Amniotic stem cell (primary cell): Measurements from ENCODE around the gene ZC3H6.

ENCODE experiments used
- DNase-seq: peaks from one replicate; lab custom pipeline; 2025; lab: John Stamatoyannopoulos, UW

ZC3H6 gene, protein sequence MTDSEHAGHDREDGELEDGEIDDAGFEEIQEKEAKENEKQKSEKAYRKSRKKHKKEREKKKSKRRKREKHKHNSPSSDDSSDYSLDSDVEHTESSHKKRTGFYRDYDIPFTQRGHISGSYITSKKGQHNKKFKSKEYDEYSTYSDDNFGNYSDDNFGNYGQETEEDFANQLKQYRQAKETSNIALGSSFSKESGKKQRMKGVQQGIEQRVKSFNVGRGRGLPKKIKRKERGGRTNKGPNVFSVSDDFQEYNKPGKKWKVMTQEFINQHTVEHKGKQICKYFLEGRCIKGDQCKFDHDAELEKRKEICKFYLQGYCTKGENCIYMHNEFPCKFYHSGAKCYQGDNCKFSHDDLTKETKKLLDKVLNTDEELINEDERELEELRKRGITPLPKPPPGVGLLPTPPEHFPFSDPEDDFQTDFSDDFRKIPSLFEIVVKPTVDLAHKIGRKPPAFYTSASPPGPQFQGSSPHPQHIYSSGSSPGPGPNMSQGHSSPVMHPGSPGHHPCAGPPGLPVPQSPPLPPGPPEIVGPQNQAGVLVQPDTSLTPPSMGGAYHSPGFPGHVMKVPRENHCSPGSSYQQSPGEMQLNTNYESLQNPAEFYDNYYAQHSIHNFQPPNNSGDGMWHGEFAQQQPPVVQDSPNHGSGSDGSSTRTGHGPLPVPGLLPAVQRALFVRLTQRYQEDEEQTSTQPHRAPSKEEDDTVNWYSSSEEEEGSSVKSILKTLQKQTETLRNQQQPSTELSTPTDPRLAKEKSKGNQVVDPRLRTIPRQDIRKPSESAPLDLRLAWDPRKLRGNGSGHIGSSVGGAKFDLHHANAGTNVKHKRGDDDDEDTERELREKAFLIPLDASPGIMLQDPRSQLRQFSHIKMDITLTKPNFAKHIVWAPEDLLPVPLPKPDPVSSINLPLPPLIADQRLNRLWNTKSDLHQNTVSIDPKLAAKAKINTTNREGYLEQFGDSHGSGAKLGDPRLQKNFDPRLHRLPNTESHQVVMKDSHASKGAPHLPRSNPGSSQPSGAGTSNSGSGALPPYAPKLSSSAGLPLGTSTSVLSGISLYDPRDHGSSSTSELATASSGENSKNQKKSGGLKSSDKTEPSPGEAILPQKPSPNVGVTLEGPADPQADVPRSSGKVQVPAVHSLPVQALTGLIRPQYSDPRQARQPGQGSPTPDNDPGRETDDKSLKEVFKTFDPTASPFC

DNA sequence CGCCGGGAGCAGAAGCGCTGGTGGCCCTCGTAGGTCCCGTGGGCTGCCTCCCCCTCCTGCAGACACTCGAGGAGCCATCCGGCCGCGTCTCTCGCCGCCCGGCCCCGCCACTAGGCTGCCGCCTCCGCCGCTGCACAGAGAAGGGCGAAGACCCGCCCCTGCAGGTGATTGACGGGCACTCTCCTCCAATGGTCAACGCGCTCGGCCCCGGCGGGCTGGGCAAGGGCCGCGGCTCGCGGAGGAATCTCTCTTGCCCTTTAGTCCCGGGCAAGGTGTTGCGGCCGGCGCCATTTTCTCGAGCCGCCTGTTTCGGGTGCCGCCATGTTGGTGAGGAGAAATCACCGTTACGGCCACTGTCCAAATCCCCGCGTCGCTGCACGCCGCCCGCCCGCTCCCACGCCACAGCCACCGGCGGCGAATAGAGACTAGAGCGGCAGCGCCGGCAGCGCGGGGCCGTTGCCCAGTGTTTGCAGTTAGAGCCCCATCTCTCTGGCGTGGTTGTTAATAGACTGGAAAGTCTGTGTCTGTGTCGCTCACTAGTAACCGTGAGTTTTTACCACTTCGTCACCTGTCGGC lies at the start of gene ZC3H6:
ZC3H6 (plus strand) TSS at position 287 of the 576 bp plus-strand sequence. CDS start 398 bp downstream, outside the sequence.
- peak; percentile 91 for DNase-seq

DNA sequence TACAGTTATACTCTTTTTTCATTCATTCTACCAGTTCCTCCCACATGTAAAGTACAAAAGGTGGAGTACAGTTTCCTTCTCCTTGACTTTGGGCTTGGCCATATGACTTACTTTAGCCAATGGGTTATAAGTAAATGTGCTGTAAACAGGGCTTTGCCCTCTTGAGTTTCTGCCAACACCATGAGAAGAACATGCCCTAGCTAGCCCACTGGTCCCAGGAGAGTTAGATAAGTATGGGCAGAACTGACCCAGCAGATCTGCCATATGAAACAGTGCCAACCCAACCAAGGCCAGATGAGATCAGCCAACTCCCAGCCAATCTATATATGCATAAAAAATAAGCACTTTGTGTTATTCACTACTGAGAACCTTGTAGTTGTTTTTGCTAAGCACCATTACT lies 46.0 kb upstream of the ZC3H6 start:
- no peak for DNase-seq

DNA sequence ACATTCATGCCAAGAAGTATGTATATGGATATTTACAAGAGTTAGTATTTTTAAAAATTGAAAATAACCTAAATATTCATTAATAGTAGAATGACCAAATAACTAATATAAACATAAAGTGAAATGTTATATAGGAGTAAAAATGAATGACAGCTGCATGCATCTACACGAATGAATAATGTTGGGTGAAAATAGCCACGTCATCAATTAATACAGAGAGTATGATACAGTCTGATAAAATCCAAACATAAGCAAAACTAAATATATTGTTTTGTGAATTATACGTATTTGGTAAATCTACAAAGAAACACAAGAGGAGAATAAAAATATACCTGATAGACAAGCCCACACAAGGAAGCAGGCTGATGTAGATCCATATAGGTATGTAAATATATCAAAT lies 45.0 kb upstream of the ZC3H6 start:
- no peak for DNase-seq

DNA sequence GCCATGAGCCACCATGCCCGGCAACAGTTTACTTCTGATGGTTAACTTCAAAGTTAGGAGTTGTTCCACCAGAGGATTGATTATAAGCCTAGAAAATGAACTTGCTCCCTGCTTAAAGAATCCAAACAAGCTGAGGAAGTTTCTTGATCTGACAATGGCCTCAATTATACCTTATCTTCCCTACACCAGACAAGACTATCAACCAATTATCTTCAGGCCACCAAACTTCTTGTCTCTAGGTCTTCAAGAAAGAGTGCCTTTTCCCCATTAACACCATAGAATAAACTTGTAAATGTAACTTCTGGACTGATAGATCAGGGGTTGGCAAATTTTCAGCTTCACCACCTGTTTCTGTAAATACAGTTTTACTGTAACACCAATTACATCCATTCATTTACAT lies 35.5 kb upstream of the ZC3H6 start:
- DNase-seq: no peak

DNA sequence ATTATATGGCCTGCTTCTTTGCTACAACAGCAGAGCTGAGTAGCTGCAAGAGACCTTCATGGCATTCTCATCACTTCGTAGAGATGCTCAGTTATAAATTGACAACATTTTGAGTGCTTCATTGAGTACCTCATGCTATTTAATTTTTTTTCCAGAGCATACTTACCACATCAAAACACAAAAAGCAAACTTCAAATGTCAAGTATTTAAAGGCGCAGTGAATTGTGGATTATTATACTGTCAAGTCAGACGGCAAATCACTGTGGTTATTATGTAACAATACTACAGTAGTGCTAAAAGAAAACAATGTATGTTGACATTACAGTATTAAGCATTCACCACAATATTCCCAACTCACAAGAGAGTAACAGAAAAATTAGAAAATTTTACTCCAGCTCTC lies 33.0 kb upstream of the ZC3H6 start:
- no peak for DNase-seq

DNA sequence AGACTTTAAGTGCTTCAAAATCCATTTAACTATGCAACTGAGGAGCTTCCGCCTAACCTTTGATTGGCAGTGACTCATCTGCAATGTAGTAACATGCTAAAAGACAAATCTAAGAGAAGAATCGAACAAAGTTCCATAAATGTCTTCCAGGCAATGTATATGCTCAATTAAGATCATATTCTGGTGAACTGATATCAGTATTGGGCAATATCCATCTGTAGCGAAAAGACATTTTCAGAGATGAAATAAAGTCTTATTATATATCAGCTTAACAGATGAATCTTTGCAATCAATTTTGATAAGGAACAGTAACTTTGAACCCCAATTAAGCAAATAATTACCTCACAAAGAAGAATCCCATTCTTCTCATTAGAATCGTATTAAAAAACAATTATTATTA lies 32.2 kb upstream of the ZC3H6 start:
- no peak for DNase-seq

DNA sequence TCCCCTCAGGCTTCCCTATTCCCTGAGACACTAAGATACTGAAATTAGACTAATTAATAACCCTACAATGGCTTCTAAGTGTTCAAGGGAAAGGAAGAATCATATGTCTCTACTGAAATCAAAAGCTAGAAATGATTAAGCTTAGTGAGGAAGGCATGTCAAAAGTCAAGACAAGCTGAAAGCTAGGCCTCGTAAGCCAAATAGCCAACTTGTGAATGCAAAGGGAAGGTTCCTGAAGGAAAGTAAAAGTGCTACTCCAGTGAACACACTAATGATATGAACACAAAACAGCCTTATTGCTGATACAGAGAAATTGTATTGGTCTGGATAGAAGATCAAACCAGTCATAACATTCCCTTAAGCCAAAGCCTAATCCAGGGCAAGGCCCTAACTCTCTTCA lies 30.5 kb upstream of the ZC3H6 start:
- no peak for DNase-seq

DNA sequence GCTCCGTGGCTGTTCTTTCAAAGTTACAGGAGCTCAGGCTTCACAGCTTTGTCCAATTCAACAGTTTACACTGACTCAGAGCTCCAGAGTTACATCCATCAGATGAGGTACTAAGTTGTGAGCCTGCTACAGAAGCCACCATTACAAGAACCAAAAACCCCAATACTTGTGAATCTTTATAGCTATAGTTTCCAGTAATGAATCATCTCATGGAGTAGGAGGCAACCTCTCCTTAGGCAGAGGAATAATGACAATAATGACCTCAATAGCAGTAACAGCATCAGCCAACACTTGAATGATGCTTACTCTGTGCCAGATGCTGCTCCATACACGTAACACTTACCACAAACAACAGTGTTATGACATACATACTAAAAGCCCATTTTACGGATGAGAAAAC lies 24.1 kb upstream of the ZC3H6 start:
- no peak for DNase-seq

DNA sequence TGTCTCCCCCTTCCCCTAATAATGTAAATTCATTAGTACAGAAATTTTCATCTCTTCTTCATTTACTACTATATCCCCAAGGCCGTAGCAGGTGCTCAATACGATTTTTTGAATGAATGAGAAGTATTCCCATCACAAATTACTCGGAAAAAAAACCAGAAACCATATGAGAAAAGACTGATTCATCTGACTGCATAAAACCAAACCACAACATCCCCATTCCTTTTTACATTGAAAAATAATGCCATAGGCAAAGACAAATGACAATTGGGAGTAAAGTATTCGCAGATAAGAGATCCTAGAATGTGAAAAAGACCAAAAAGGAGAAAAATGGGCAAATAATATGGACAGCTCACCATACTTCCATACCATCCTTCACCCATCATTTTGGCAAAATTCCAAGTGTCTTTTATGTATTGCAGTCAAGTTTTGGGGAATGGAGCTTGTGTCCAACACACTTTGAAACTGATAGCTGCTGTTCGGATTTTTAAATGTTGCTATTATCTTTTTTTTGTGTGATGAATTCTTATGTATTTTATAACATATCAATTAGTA lies 22.1 kb upstream of the ZC3H6 start:
- no peak for DNase-seq

DNA sequence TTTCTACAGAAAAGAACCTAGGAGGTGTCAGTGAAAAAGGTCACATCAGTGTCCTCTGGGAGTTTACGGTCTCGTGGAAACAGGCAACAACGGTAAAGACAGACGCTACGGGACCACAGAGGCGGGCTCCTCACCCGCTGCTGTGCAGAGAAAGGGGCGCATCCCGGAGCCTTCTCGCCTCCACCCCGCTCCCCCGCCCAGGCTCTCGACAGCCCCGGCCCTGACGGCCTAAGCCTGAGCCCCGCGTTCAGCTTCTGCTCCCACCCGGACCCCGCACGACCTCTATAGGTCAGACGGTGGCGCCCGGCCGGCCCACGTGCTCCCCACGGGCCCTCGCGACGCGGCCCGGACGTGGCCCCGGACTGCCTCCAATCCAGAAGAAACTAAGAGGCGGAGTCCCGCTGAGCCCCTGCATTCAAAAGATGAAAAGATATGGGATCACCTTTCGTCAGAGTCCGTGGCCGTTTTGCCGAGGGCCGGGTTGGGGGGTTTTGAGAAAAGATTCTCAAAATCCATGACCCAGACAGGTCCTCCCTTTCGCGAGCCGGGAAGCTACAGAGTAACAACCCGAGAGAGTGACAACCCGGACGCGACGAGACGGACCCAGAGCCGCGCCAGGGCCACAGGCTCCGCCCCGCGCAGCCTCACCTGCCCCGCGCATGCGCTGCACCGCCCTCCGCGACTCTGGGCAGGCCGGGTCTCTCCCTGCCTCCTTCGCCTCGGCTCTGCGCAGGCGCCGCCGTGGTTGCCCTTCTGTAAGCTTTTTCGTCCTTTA lies 20.7 kb upstream of the ZC3H6 start, which contains the start of gene ZC3H8:
ZC3H8 (minus strand) TSS at position 577 of the 775 bp plus-strand sequence; CDS start at position 516, 61 bp downstream.
- DNase-seq: peak; percentile 70

DNA sequence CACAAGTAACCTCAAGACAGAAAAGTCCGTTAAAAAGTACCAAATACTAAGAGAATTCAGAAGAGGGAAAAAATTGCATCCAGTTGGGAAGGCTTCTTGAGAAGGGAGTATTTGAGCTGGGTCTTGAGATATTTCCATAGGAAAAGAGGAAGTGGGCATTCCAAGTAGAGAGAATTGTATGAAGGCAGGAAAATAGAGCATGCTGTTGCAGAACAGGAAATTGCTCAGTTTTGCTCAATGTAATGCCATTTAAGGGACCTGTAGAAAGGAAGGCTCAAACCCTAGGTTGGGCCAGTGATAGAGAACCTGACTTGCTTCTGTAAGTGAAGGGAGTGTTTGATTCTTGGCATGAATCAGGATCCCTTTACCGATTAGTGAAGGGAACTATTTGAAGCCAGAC lies 19.5 kb upstream of the ZC3H6 start:
- DNase-seq: no peak

DNA sequence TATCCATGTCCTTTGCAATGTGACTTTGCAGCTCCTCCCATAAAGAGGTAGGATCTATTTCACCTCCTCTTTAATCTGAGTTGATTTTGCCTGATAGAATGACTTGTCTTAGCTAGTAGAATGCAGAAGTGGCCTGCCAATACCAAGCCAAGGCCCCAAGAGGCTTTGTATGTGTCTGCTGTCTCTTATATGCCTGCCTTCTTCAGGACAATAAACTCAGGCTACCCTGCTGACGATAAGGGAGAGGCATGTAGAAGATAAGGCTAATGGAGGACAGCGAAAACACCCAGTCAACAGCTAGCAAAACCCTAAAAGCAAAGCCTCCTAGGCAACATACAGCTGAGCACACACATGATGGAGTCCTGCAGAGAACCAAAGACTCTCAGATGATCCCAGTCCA lies 18.7 kb upstream of the ZC3H6 start:
- no peak for DNase-seq

DNA sequence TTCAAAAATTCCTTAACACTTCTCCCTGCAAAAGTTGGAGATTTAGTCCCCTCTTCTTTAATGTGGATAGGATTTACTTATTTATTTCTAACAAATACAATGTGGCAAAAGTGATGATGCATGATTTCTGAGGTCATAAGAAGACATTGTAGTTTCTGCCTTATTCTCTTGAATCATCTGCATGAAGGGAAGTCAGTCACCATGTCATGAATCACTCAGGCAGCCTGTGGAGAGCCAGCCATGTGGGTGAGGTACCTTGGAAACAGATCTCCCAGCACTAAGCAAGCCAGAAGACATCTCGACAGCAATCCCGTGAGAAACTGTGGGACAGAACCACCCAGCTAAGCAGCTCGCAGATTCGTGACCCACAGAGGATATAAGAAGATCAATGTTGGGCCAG lies 17.8 kb upstream of the ZC3H6 start:
- DNase-seq: no peak

DNA sequence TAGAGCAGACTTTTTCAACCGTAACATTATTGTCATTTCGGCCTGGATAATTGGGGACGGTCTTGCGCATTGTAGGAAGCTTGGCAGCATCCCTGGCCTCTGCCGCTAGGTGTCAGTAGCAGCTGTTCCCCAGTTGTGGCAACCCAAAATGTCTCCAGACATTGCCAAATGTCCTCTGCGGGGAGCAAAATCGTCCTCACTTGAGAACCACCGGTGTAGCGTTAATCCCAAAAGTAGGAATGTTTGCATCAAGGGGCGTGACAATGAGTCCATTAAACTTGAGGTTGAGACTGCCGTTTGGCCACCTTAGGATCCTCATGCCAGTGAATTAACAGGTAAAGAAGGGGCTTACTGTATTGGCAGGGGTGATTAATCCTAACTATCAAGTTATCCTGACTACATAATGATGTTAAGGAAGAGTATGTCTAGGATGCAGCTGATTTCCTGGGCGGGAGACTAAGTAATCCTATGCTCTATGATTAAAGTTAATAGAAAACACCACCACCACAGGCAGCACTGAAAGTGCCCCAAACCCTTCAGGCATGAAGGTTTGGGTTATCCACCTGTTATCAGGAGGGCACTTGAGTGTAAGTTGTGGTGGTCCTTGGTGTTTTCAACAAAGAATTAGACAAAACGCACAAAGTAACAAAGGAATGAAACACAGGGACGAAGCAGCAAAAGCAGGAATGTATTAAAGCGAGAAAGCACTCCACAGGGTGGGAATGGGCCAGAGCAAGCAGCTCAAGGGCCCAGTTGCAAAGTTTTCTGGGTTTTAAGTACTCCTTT lies 15.7 kb upstream of the ZC3H6 start:
- DNase-seq: peak; percentile 64

DNA sequence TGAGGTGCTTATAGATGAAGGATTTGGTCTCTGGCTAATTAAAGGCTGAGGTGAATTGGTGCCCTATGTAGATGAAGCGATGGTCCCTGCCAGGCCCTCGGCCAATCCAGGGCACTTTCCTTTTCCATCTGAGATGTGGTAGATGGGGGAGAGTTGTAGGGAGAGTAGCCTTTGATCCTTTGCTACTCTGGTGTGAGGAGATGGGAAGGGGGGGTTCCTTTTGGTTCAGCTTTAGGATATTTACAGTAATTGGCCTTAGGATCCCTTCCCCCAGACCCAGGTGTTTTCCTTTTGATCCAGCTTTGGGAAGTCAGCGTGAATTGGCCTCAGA lies 15.1 kb upstream of the ZC3H6 start:
- DNase-seq: no peak

DNA sequence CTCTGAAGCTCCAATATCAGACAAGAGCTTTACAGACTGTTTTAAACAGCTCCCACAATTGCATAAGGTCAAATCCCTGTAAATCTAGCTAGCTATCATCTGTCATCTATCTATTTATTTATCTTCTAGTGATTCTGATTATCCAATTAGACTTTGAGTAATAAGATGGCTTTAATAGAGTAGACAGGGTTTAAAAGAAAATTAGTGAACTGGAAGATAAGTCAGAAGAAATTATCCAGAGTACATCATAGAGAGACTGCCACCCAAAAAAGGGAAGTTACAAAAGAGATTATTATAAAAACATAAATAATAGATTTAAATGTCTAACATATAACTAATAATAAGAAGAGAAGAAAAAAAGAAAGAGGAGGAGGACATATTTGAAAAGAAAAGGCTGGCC lies 12.5 kb upstream of the ZC3H6 start:
- DNase-seq: no peak

DNA sequence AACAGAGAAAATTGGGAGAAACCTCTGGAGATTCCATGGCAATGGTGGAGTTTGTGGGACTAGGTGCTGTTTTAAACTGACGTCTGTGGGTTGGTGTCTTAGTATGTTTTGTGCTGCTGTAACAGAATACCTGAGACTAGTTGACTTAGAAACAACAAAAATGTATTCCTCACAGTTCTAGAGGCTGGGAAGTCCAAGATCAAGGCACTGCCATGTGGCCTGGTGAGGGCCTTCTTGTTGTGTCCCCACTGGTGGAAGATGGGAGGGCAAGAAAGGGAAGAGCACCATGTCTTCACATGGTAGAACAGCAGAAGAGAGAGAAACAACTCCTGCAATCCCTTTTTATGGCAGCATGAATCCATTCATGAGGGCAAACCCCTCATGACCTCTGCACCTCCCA lies 6.8 kb upstream of the ZC3H6 start:
- DNase-seq: no peak

DNA sequence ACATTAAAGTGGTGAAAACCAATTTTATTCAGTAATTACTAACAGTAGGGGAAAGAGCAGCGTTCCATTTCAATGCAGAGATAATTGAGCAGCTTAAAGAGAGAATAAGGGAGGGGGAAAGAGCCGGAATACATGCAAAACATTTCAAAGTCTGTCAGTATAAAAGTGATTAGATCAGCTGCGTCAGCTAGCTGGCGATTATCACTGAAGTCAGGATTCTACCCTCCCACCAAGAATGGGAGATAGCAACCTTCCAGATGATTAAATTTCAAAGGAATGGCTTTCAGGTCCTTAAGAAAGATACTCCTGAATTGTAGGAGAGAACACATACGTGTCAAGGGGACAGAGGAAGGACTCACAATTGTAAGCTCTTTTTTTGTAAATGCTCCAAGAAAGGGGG lies 2.7 kb upstream of the ZC3H6 start:
- DNase-seq: no peak

DNA sequence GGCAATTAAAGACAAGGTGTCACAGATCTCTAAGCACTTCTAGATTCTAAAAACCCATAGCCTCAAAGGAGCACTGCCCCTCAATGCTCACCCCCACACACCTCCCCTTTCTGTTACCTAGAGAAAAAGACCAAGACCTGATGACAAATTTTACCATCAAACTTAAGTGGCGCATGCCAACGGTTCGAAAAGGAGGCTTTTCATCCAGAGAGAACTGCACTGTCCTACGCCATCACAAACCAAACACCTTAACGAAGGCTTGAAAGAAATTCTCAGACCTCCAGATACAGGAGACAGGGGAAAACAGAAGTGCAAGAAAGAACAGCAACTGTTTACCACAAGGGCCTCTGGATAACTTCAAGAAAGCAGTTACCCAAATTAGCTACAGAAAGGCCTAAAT lies 2.0 kb upstream of the ZC3H6 start:
- no peak for DNase-seq
